ENCODE data around the gene OSTF1.

- no peak for TF ChIP-seq CTCF (conservative IDR thresholded peaks at IDR 0.05; ENCODE audit: low read length)
- TF ChIP-seq EZH2phosphoT487 (IDR thresholded peaks at IDR 0.05; ENCODE audit: borderline replicate concordance, low read depth, low read length), result no peak
Measured at GRCh38 chr9:75054368-75055001, 33.8 kb upstream of the OSTF1 start.

Measured in OCI-LY7 (cell line).